ENCODE measurements around the gene SERAC1.

The SERAC1 gene

GRCh38 chr6:158070513-158070912 lies 97.5 kb downstream of the SERAC1 start:
- Mint-ChIP-seq H3K27ac (no peak overlapping the region), H3K4me3 (no peak overlapping the region), H3K9me3 (no peaks in the 10 kb centered on the region), H3K27me3 (ENCODE audit: low read depth) (no peaks in the 10 kb centered on the region), H3K36me3 (ENCODE audit: low read depth) (peaks cover 19% of the 10 kb centered on the region), H3K4me1 (ENCODE audit: low read depth) (peaks cover 12% of the 10 kb centered on the region)
- DNase-seq (ENCODE audit: low spot score): no peak

GRCh38 chr6:158069800-158070195 lies 98.3 kb downstream of the SERAC1 start:
- DNase-seq (ENCODE audit: low spot score): no peak
- Mint-ChIP-seq H3K36me3 (ENCODE audit: low read depth) (peaks cover 19% of the 10 kb centered on the region), H3K27me3 (ENCODE audit: low read depth) (no peaks in the 10 kb centered on the region), H3K9me3 (no peaks in the 10 kb centered on the region), H3K4me3 (no peak overlapping the region), H3K4me1 (ENCODE audit: low read depth) (peaks cover 12% of the 10 kb centered on the region), H3K27ac (no peak overlapping the region)

GRCh38 chr6:158068893-158069799 lies 98.9 kb downstream of the SERAC1 start:
- DNase-seq (ENCODE audit: low spot score): no peak
- Mint-ChIP-seq H3K9me3 (no peaks in the 10 kb centered on the region), H3K27me3 (ENCODE audit: low read depth) (no peaks in the 10 kb centered on the region), H3K4me3 (no peak overlapping the region), H3K36me3 (ENCODE audit: low read depth) (peaks cover 15% of the 10 kb centered on the region), H3K27ac (no peak overlapping the region), H3K4me1 (ENCODE audit: low read depth) (peaks cover 12% of the 10 kb centered on the region)

- Mint-ChIP-seq H3K9me3 (no peaks in the 10 kb centered on the region), H3K4me3 (no peak overlapping the region), H3K27ac (no peak overlapping the region)
Observed at GRCh38 chr6:158068156-158068892, 99.7 kb downstream of the SERAC1 start.

GRCh38 chr6:158067436-158068015 lies 100.5 kb downstream of the SERAC1 start:
- no peak overlapping the region for H3K4me3 Mint-ChIP-seq
- no peaks in the 10 kb centered on the region for H3K27me3 Mint-ChIP-seq (ENCODE audit: low read depth)
- H3K9me3 Mint-ChIP-seq: no peaks in the 10 kb centered on the region
- H3K27ac Mint-ChIP-seq: no peak overlapping the region
- peaks cover 12% of the 10 kb centered on the region for H3K36me3 Mint-ChIP-seq (ENCODE audit: low read depth)
- DNase-seq (ENCODE audit: low spot score): no peak
- peaks cover 12% of the 10 kb centered on the region for H3K4me1 Mint-ChIP-seq (ENCODE audit: low read depth)

More at GRCh38 chr6:158068156-158068892, 99.7 kb downstream of the SERAC1 start:
- Mint-ChIP-seq H3K36me3 (ENCODE audit: low read depth) (peaks cover 12% of the 10 kb centered on the region), H3K27me3 (ENCODE audit: low read depth) (no peaks in the 10 kb centered on the region), H3K4me1 (ENCODE audit: low read depth) (peaks cover 12% of the 10 kb centered on the region)
- no peak for DNase-seq (ENCODE audit: low spot score)

- H3K27ac Mint-ChIP-seq: no peak overlapping the region
- no peak for DNase-seq (ENCODE audit: low spot score)
- H3K36me3 Mint-ChIP-seq (ENCODE audit: low read depth): peaks cover 8% of the 10 kb centered on the region
- H3K4me1 Mint-ChIP-seq (ENCODE audit: low read depth): peaks cover 9% of the 10 kb centered on the region
- no peaks in the 10 kb centered on the region for H3K27me3 Mint-ChIP-seq (ENCODE audit: low read depth)
- H3K9me3 Mint-ChIP-seq: no peaks in the 10 kb centered on the region
- H3K4me3 Mint-ChIP-seq: no peak overlapping the region
Observed at GRCh38 chr6:158066136-158066781, 101.8 kb downstream of the SERAC1 start.

- no peak overlapping the region for H3K4me3 Mint-ChIP-seq
- H3K36me3 Mint-ChIP-seq (ENCODE audit: low read depth): peaks cover 8% of the 10 kb centered on the region
- no peaks in the 10 kb centered on the region for H3K27me3 Mint-ChIP-seq (ENCODE audit: low read depth)
- H3K4me1 Mint-ChIP-seq (ENCODE audit: low read depth): peaks cover 9% of the 10 kb centered on the region
- DNase-seq (ENCODE audit: low spot score): no peak
- H3K27ac Mint-ChIP-seq: no peak overlapping the region
- H3K9me3 Mint-ChIP-seq: no peaks in the 10 kb centered on the region
Observed at GRCh38 chr6:158064725-158065251, 103.3 kb downstream of the SERAC1 start.

GRCh38 chr6:158063736-158064135 lies 104.3 kb downstream of the SERAC1 start:
- peaks cover 7% of the 10 kb centered on the region for H3K36me3 Mint-ChIP-seq (ENCODE audit: low read depth)
- H3K27me3 Mint-ChIP-seq (ENCODE audit: low read depth): no peaks in the 10 kb centered on the region
- H3K4me3 Mint-ChIP-seq: no peak overlapping the region
- peaks cover 3% of the 10 kb centered on the region for H3K4me1 Mint-ChIP-seq (ENCODE audit: low read depth)
- no peak overlapping the region for H3K27ac Mint-ChIP-seq
- no peak for DNase-seq (ENCODE audit: low spot score)
- H3K9me3 Mint-ChIP-seq: no peaks in the 10 kb centered on the region

GRCh38 chr6:158061709-158062461 lies 106.2 kb downstream of the SERAC1 start:
- no peak for DNase-seq (ENCODE audit: low spot score)
- no peaks in the 10 kb centered on the region for H3K27me3 Mint-ChIP-seq (ENCODE audit: low read depth)
- no peaks in the 10 kb centered on the region for H3K9me3 Mint-ChIP-seq
- no peak overlapping the region for H3K27ac Mint-ChIP-seq
- no peak overlapping the region for H3K4me3 Mint-ChIP-seq
- peaks cover 5% of the 10 kb centered on the region for H3K36me3 Mint-ChIP-seq (ENCODE audit: low read depth)
- H3K4me1 Mint-ChIP-seq (ENCODE audit: low read depth): peaks cover 11% of the 10 kb centered on the region

GRCh38 chr6:158061361-158061708 lies 106.7 kb downstream of the SERAC1 start:
- H3K9me3 Mint-ChIP-seq: no peaks in the 10 kb centered on the region
- DNase-seq (ENCODE audit: low spot score): no peak
- peaks cover 2% of the 10 kb centered on the region for H3K36me3 Mint-ChIP-seq (ENCODE audit: low read depth)
- peaks cover 13% of the 10 kb centered on the region for H3K4me1 Mint-ChIP-seq (ENCODE audit: low read depth)
- no peak overlapping the region for H3K4me3 Mint-ChIP-seq
- no peaks in the 10 kb centered on the region for H3K27me3 Mint-ChIP-seq (ENCODE audit: low read depth)
- no peak overlapping the region for H3K27ac Mint-ChIP-seq

- Mint-ChIP-seq H3K4me3 (no peak overlapping the region), H3K9me3 (no peaks in the 10 kb centered on the region), H3K36me3 (ENCODE audit: low read depth) (peaks cover 2% of the 10 kb centered on the region), H3K27ac (peak overlapping the region; percentile 31), H3K4me1 (ENCODE audit: low read depth) (peaks cover 15% of the 10 kb centered on the region), H3K27me3 (ENCODE audit: low read depth) (no peaks in the 10 kb centered on the region)
- no peak for DNase-seq (ENCODE audit: low spot score)
Observed at GRCh38 chr6:158060455-158061360, 107.4 kb downstream of the SERAC1 start.
